Common myeloid progenitor, CD34-positive (primary cell): ENCODE data around the gene BICDL2.

Source experiments
- CTCF ChIA-PET: fragments of 350-600 bp; sonication (Branson Sonifier 250); formaldehyde crosslinking; loops from one replicate; lab custom pipeline; 2021; ENCODE audit warnings: antibody characterized with exemption; lab: Charles Lee
- POLR2A ChIA-PET: fragments of 350-600 bp; sonication (Branson Sonifier 250); formaldehyde crosslinking; loops from one replicate; lab custom pipeline; 2021; ENCODE audit warnings: antibody characterized with exemption; lab: Charles Lee
- DNase-seq, 3 donors: peaks; one replicate each; pipeline versions ENCODE4 v3.0.0 to v3.0.0-alpha.2; 2013
- H3K27ac ChIP-seq, 2 experiments: 1 replicate in 1 of 2; 2 replicates in 1 of 2; pipeline ENCODE4 v1.7.0; 2013; ENCODE audit warnings: inconsistent platforms in 2 of 2, low read length in 2 of 2, mild to moderate bottlenecking in 2 of 2, low read depth in 1 of 2, moderate library complexity in 1 of 2; ENCODE audit not compliant: severe bottlenecking in 2 of 2, insufficient read depth in 1 of 2, poor library complexity in 1 of 2
- H3K27me3 ChIP-seq, 5 experiments: replicated peaks in 2 of 5; 1 replicate in 3 of 5; 2 replicates in 2 of 5; pipeline versions ENCODE4 v1.6.1 to v1.7.0; 2013; ENCODE audit warnings: low read length in 4 of 5, mild to moderate bottlenecking in 2 of 5, moderate library complexity in 2 of 5, inconsistent platforms in 1 of 5; ENCODE audit not compliant: insufficient read depth in 5 of 5, control insufficient read depth in 4 of 5
- H3K36me3 ChIP-seq, 4 experiments: 1 replicate in 2 of 4; 2 replicates in 2 of 4; pipeline versions ENCODE4 v1.6.1 to v1.7.0; 2013; ENCODE audit warnings: low read length in 3 of 4, control low read depth in 1 of 4, mild to moderate bottlenecking in 1 of 4; ENCODE audit not compliant: control insufficient read depth in 4 of 4, insufficient read depth in 4 of 4
- H3K4me1 ChIP-seq, 4 experiments: 1 replicate in 3 of 4; 2 replicates in 1 of 4; pipeline versions ENCODE4 v1.6.1 to v1.7.1; 2013; ENCODE audit warnings: low read length in 3 of 4, mild to moderate bottlenecking in 3 of 4, control low read depth in 1 of 4, inconsistent platforms in 1 of 4, moderate library complexity in 1 of 4; ENCODE audit not compliant: control insufficient read depth in 4 of 4, insufficient read depth in 4 of 4; ENCODE audit errors: control extremely low read depth in 1 of 4
- H3K4me3 ChIP-seq, 7 experiments: 1 replicate in 4 of 7; 2 replicates in 3 of 7; pipeline versions ENCODE4 v1.5.1 to v1.7.0; 2013; ENCODE audit warnings: mild to moderate bottlenecking in 7 of 7, low read length in 6 of 7, moderate library complexity in 6 of 7, inconsistent platforms in 2 of 7, low read depth in 2 of 7, control low read depth in 1 of 7; ENCODE audit not compliant: insufficient read depth in 4 of 7, control insufficient read depth in 1 of 7; ENCODE audit errors: extremely low read depth in 1 of 7
- H3K9me3 ChIP-seq, 5 experiments: 1 replicate in 4 of 5; 2 replicates in 1 of 5; pipeline versions ENCODE4 v1.6.1 to v1.7.1; 2013; ENCODE audit warnings: low read length in 4 of 5, mild to moderate bottlenecking in 2 of 5, inconsistent platforms in 1 of 5, low read depth in 1 of 5, moderate library complexity in 1 of 5; ENCODE audit not compliant: control insufficient read depth in 4 of 5, insufficient read depth in 2 of 5; ENCODE audit errors: control extremely low read depth in 1 of 5
- WGBS: methylation state at CpG from one replicate; pipeline ENCODE4 v1.1.5; 2013; ENCODE audit not compliant: insufficient coverage; 5-methylcytosine and 5-hydroxymethylcytosine counted together

BICDL2 gene

GRCh38 chr16:3022208-3022683 is 14.5 kb downstream of the BICDL2 start:
- Histone ChIP-seq H3K36me3 (peaks cover 5 to 19% (median 18%) of the 10 kb centered on the region in 4 experiments), H3K4me3 (peak overlapping the region in 4 of 7 experiments; percentile 52 to 80 (median 72)), H3K27ac (peak overlapping the region in 1 of 2 experiments; percentile 64), H3K4me1 (peaks cover 0 to 60% (median 57%) of the 10 kb centered on the region in 4 experiments), H3K9me3 (no peaks in the 10 kb centered on the region), H3K27me3 (no peaks in the 10 kb centered on the region)
- DNase-seq = peak; percentile 62 to 84 (median 84)
- WGBS = 33% methylated on average over 7 of the region's 8 CpGs
- ChIA-PET POLR2A (interaction anchor here (0.6 to 3.5 kb wide), 3 partner anchors 11 to 19 kb away, joined by 3 to 15 read pairs (median 7); no protein-coding TSS in a partner anchor), CTCF (interaction anchor here (1.0 to 6.4 kb wide), 5 partner anchors 8 to 67 kb away, joined by 3 to 101 read pairs (median 22); no protein-coding TSS in a partner anchor)

- H3K4me1 ChIP-seq = peaks cover 0 to 60% (median 57%) of the 10 kb centered on the region in 4 experiments
- CTCF ChIA-PET = interaction anchor here (5.1 to 6.4 kb wide), 3 partner anchors 9 to 18 kb away, joined by 22 to 101 read pairs (median 100); no protein-coding TSS in a partner anchor
These were observed 15.1 kb downstream of the BICDL2 start for GRCh38 chr16:3021449-3022207.

GRCh38 chr16:3020604-3021448 is 15.9 kb downstream of the BICDL2 start:
- Histone ChIP-seq H3K4me3 (peak overlapping the region; percentile 31 to 80 (median 64)), H3K4me1 (peaks cover 0 to 60% (median 57%) of the 10 kb centered on the region in 4 experiments), H3K27ac (no peak overlapping the region), H3K36me3 (peaks cover 0 to 5% (median 4%) of the 10 kb centered on the region in 4 experiments), H3K27me3 (no peaks in the 10 kb centered on the region), H3K9me3 (no peaks in the 10 kb centered on the region)
- WGBS = under 1% methylated on average over 33 of the region's 57 CpGs
- DNase-seq = peak; percentile 45 to 82 (median 77)
- ChIA-PET CTCF (interaction anchor here (2.2 to 6.4 kb wide), 4 partner anchors 10 to 108 kb away, joined by 9 to 101 read pairs (median 61); no protein-coding TSS in a partner anchor), POLR2A (interaction anchor here (1.0 to 3.5 kb wide), 5 partner anchors 9 to 16 kb away, joined by 3 to 15 read pairs (median 6); no protein-coding TSS in a partner anchor)

More at GRCh38 chr16:3021449-3022207, 15.1 kb downstream of the BICDL2 start:
- Histone ChIP-seq H3K9me3 (no peaks in the 10 kb centered on the region), H3K4me3 (peak overlapping the region; percentile 28 to 80 (median 64)), H3K27ac (peak overlapping the region in 1 of 2 experiments; percentile 64), H3K27me3 (no peaks in the 10 kb centered on the region), H3K36me3 (peaks cover 4 to 12% (median 12%) of the 10 kb centered on the region in 4 experiments)
- POLR2A ChIA-PET = interaction anchor here (1.0 to 3.5 kb wide), 4 partner anchors 8 to 18 kb away, joined by 3 to 15 read pairs (median 3); no protein-coding TSS in a partner anchor
- 8% methylated on average over 17 of the region's 25 CpGs for WGBS
- DNase-seq = peak; percentile 64 to 72 (median 66)

GRCh38 chr16:3020247-3020603 is 16.5 kb downstream of the BICDL2 start, which contains the start of gene TNFRSF12A:
Gene TNFRSF12A, plus strand, starts transcription at chr16:3020368. Its CDS starts 30 bp downstream, at chr16:3020398.
- ChIA-PET POLR2A (interaction anchor here (1.0 to 3.5 kb wide), 5 partner anchors 10 to 16 kb away, joined by 3 to 15 read pairs (median 6); no protein-coding TSS in a partner anchor), CTCF (interaction anchor here (1.0 to 6.4 kb wide), 5 partner anchors 10 to 109 kb away, joined by 3 to 101 read pairs (median 22); no protein-coding TSS in a partner anchor)
- H3K27me3 ChIP-seq = no peaks in the 10 kb centered on the region
- H3K9me3 ChIP-seq = no peaks in the 10 kb centered on the region
- H3K27ac ChIP-seq = no peak within 1 kb of the TSS
- under 1% methylated on average over 25 of the region's 49 CpGs for WGBS
- no peaks in the 10 kb centered on the region for H3K36me3 ChIP-seq
- peak; percentile 63 to 81 (median 72) for DNase-seq
- H3K4me1 ChIP-seq = peaks cover 0 to 60% (median 57%) of the 10 kb centered on the region in 4 experiments
- H3K4me3 ChIP-seq = peak within 1 kb of the TSS; percentile 31 to 80 (median 64)

GRCh38 chr16:3019594-3020246 is 17.0 kb downstream of the BICDL2 start:
- peaks cover 0 to 2% (median 0%) of the 10 kb centered on the region in 5 experiments for H3K27me3 ChIP-seq
- WGBS = 31% methylated on average over 35 of the region's 40 CpGs
- no peak overlapping the region for H3K27ac ChIP-seq
- no peaks in the 10 kb centered on the region for H3K9me3 ChIP-seq
- peak overlapping the region; percentile 22 to 80 (median 64) for H3K4me3 ChIP-seq
- H3K36me3 ChIP-seq = no peaks in the 10 kb centered on the region
- no peak for DNase-seq
- CTCF ChIA-PET = interaction anchor here (1.0 to 6.4 kb wide), 5 partner anchors 9 to 109 kb away, joined by 3 to 101 read pairs (median 22); no protein-coding TSS in a partner anchor
- POLR2A ChIA-PET = interaction anchor here (1.6 to 3.5 kb wide), 3 partner anchors 10 to 15 kb away, joined by 6 to 15 read pairs (median 11); no protein-coding TSS in a partner anchor
- H3K4me1 ChIP-seq = peaks cover 0 to 60% (median 57%) of the 10 kb centered on the region in 4 experiments
